ENCODE results near the gene AEBP1. TPM values are rescaled to one million over a fixed set of nuclear protein-coding genes. Genes with fewer than 3 reads are reported as not detected.

The AEBP1 gene
- total and polyA plus RNA-seq, 9 of the 15 experiments (the other 6 are each of a cell fraction or from before 2014, with no cell fraction given), result 0.03 to 0.78 (median 0.30) TPM; not detected in 2

DNA sequence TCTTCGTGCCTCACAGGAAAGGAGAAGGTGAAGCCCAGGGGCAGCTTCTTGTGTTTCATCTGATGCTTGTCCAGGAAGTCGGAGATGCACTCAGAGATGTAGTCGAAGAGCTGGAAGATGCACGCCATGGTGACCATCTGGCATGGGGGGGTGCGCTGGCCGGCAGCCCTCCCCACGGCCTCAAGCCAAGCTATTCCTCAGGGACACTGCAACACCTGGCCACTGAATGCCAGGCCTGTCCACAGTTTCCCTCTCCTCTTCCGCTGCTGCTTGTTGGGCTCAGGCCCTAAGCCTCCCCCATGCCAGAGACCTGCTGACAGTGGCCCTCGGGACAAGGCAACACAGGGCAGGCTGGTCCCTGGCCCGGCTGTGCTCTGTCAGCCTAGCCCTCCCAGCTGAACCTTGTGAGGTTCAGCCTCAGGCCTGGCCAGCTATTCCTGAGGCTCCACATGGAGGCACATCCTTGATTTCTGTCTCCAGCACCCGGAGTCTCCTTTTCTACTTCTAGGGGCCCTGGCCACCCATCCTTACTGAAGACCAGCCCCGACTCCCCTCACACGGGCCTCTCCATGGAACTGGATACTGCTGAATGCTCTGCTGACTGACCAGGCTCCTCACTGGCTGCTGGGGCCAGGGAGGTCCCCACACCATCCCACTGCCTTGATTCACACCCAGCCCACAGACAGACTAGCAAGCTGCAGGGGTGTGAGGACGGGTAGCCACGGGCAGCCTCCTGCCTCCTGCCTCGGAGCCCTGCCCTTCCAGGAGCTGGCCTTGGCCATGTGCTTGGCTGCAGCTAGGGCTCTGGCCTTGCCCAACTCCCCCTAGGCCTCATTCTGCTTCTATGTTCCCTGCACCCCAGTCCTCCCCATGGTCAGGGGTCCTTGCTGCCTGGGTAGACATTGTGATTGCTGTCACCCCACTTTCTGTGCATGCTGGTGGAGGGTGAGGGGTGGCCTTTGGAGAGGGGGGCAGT lies 47.1 kb downstream of the AEBP1 start (continued):
- TF ChIP-seq TCF15 (CRISPR knock-in tag; IDR thresholded peaks at IDR 0.05), result no peak
- TF ChIP-seq TARDBP (IDR thresholded peaks at IDR 0.05), result no peak
- TF ChIP-seq RREB1 (CRISPR knock-in tag; IDR thresholded peaks at IDR 0.05), result no peak
- no peak for TF ChIP-seq ZNF133 (CRISPR knock-in tag; IDR thresholded peaks at IDR 0.05)
- TF ChIP-seq, protein P1, sequence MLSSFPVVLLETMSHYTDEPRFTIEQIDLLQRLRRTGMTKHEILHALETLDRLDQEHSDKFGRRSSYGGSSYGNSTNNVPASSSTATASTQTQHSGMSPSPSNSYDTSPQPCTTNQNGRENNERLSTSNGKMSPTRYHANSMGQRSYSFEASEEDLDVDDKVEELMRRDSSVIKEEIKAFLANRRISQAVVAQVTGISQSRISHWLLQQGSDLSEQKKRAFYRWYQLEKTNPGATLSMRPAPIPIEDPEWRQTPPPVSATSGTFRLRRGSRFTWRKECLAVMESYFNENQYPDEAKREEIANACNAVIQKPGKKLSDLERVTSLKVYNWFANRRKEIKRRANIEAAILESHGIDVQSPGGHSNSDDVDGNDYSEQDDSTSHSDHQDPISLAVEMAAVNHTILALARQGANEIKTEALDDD (IDR thresholded peaks at IDR 0.05), result no peak
- TF ChIP-seq, protein P2, sequence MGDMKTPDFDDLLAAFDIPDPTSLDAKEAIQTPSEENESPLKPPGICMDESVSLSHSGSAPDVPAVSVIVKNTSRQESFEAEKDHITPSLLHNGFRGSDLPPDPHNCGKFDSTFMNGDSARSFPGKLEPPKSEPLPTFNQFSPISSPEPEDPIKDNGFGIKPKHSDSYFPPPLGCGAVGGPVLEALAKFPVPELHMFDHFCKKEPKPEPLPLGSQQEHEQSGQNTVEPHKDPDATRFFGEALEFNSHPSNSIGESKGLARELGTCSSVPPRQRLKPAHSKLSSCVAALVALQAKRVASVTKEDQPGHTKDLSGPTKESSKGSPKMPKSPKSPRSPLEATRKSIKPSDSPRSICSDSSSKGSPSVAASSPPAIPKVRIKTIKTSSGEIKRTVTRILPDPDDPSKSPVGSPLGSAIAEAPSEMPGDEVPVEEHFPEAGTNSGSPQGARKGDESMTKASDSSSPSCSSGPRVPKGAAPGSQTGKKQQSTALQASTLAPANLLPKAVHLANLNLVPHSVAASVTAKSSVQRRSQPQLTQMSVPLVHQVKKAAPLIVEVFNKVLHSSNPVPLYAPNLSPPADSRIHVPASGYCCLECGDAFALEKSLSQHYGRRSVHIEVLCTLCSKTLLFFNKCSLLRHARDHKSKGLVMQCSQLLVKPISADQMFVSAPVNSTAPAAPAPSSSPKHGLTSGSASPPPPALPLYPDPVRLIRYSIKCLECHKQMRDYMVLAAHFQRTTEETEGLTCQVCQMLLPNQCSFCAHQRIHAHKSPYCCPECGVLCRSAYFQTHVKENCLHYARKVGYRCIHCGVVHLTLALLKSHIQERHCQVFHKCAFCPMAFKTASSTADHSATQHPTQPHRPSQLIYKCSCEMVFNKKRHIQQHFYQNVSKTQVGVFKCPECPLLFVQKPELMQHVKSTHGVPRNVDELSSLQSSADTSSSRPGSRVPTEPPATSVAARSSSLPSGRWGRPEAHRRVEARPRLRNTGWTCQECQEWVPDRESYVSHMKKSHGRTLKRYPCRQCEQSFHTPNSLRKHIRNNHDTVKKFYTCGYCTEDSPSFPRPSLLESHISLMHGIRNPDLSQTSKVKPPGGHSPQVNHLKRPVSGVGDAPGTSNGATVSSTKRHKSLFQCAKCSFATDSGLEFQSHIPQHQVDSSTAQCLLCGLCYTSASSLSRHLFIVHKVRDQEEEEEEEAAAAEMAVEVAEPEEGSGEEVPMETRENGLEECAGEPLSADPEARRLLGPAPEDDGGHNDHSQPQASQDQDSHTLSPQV (IDR thresholded peaks at IDR 0.05), result no peak
